ENCODE results near the gene GIMAP8. TPM values are rescaled to one million over a fixed set of nuclear protein-coding genes. Genes with fewer than 3 reads are reported as not detected.

The GIMAP8 gene
- total and polyA plus RNA-seq, 2 of the 8 experiments (the other 6 are each of a cell fraction or from before 2014, with no cell fraction given) = not detected

DNA sequence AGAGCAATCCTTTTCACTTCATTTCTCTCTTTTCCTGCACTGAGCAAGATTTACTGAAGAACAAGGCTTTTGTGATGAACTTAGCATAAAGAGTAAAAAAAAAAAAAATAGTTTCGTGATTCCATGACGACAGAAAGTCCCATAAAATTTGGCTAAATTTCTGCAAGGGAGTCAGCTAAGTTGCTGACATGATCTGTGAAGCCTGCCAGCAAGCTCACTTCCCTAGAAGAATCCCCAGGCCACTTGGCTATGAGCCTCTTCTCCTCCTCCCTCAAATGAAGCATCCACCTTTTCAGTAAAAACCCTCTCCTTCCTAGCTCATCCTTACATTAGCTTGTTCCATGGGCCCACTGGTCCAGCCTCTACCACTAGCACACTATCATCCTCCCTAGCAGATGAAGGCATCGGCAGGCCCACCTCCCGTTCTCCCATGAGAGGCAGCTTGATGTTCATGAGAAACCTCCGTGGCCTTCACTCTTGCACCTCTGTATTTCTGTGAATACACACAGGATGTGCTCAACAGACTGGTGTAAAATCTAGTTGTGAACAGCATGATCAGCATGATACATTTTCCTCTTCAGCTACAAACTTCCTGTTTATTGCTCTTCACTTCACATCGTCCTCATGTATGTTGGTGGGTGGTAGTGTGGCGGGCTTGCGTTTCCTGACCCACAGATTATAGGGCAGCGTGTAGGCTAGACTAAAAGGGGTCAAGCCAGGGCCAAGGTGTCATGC, 30.9 kb downstream of the GIMAP8 start:
- Histone ChIP-seq H3K23me2 (ENCODE audit: low read depth, low read length) (no peaks in the 10 kb centered on the region), H3K4me1 (replicated peaks in 1 of 4; ENCODE audit: control insufficient read depth in 3 of 4, insufficient read depth in 4 of 4, low read length in 3 of 4) (peaks cover 0 to 3% (median 0%) of the 10 kb centered on the region in 4 experiments; a peak in 1 of 7 replicates), H2BK12ac (ENCODE audit: low read depth, low read length) (no peak overlapping the region), H2BK20ac (ENCODE audit: low read length) (no peak overlapping the region), H4K8ac (ENCODE audit: extremely low read depth, insufficient read depth, low read length) (no peak overlapping the region), H4K5ac (ENCODE audit: insufficient read length, low read depth, low read length) (no peak overlapping the region), H3K27me3 (replicated peaks in 1 of 4; ENCODE audit: control insufficient read depth in 3 of 4, extremely low read depth in 1 of 4, insufficient read depth in 3 of 4, low read length in 3 of 4) (no peaks in the 10 kb centered on the region), H3K27ac (ENCODE audit: low read depth, low read length) (no peak overlapping the region), H3K79me1 (ENCODE audit: low read depth, low read length) (no peaks in the 10 kb centered on the region), H3K9me3 (ENCODE audit: insufficient read depth in 2 of 2, low read depth in 1 of 2, low read length in 1 of 2) (no peaks in the 10 kb centered on the region), H2BK120ac (replicated peaks; ENCODE audit: low read depth, low read length) (no peak overlapping the region), H3K4me2 (ENCODE audit: insufficient read depth in 1 of 2, low read depth in 2 of 2, low read length in 2 of 2) (no peak overlapping the region), H2BK5ac (ENCODE audit: low read depth, low read length) (no peak overlapping the region), H4K20me1 (replicated peaks in 1 of 2; ENCODE audit: control insufficient read depth in 1 of 2, insufficient read depth in 2 of 2, low read length in 2 of 2) (no peaks in the 10 kb centered on the region), H2BK15ac (ENCODE audit: low read length) (no peak overlapping the region), H3K18ac (ENCODE audit: extremely low read depth, low read length) (no peak overlapping the region), H2AFZ (ENCODE audit: low read length) (no peak overlapping the region), H2AK5ac (ENCODE audit: low read depth, low read length) (no peak overlapping the region), H3K14ac (ENCODE audit: insufficient read length) (no peak overlapping the region), H4K91ac (replicated peaks; ENCODE audit: insufficient read length, low read length) (no peak overlapping the region), H3K23ac (ENCODE audit: insufficient read length) (no peak overlapping the region), H3K9ac (replicated peaks in 1 of 4; ENCODE audit: extremely low read depth in 1 of 4, low read depth in 3 of 4, low read length in 3 of 4) (no peak overlapping the region), H3K36me3 (ENCODE audit: control insufficient read depth in 2 of 4, insufficient read depth in 4 of 4, low read length in 3 of 4) (no peaks in the 10 kb centered on the region), H3K79me2 (ENCODE audit: control insufficient read depth in 1 of 2, insufficient read depth in 2 of 2, low read length in 2 of 2) (no peaks in the 10 kb centered on the region), H3K4ac (replicated peaks; ENCODE audit: insufficient read length, low read depth, low read length) (no peak overlapping the region), H3K4me3 (ENCODE audit: extremely low read depth in 1 of 4, insufficient read depth in 2 of 4, low read depth in 3 of 4, low read length in 4 of 4) (no peak overlapping the region), H3K56ac (replicated peaks; ENCODE audit: insufficient read length, low read depth, low read length) (no peak overlapping the region)
- DNase-seq (ENCODE audit: low read depth in 1 of 2, low spot score in 2 of 2) (no peak), FAIRE-seq (no peak)
- POLR2A ChIA-PET (ENCODE audit: partially characterized antibody) = no interaction called here
- CTCF ChIA-PET (ENCODE audit: partially characterized antibody) = interaction anchor here (0.6 to 1.3 kb wide), 5 partner anchors 9 to 734 kb away, joined by 3 to 5 read pairs (median 4); no protein-coding TSS in a partner anchor
- TF ChIP-seq HDAC6 (IDR thresholded peaks at IDR 0.05; ENCODE audit: low read depth, low read length) = no peak
- no peak for TF ChIP-seq SIN3A (conservative IDR thresholded peaks at IDR 0.05 in 1 of 2, IDR thresholded peaks at IDR 0.05 in 1 of 2; ENCODE audit: low read depth in 1 of 2, low read length in 2 of 2)
- WGBS, 2 experiments (ENCODE audit: extremely low coverage in 1 of 2, insufficient coverage in 1 of 2, insufficient read length in 1 of 2, insufficient replicate concordance in 2 of 2, low coverage in 1 of 2, low lambda C conversion rate in 2 of 2, missing lambda C conversion rate in 1 of 2) = 95% methylated on average over 9 of the region's 9 CpGs; no CpG with 5 or more reads in 1 of the 2 experiments

Measured in H1 (cell line).